GM12878 (cell line): ENCODE results near the gene POLR1A. TPM values are rescaled to one million over a fixed set of nuclear protein-coding genes. Genes with fewer than 3 reads are reported as not detected.

Source experiments
- ATAC-seq: fragments of 200-7000 bp; cut with Tn5 transposase; 3 replicates; pipeline ENCODE4 v1.9.1; 2020; ENCODE audit warnings: mild to moderate bottlenecking, moderate library complexity
- BruUV-seq: library from RNA; stranded (reverse); fragments of 400-500 nt; replicated peaks from 2 replicates; lab custom pipeline; 2021; lab: Mats Ljungman, UMichigan
- CTCF ChIA-PET: fragments of 300-600 bp; sonication (Branson Sonifier 250); formaldehyde crosslinking; extraction: SDS; loops from one replicate; lab custom pipeline; 2021; ENCODE audit warnings: inconsistent platforms; lab: Yijun Ruan, JAX
- POLR2A ChIA-PET: fragments of 350-600 bp; formaldehyde crosslinking; extraction: SDS; loops from one replicate; lab custom pipeline; 2021; ENCODE audit warnings: inconsistent platforms; lab: Charles Lee
- RAD21 ChIA-PET: fragments of 300-600 bp; sonication (Branson Sonifier 250); formaldehyde crosslinking; loops from one replicate; lab custom pipeline; 2023; ENCODE audit warnings: antibody characterized with exemption; ENCODE audit not compliant: unreplicated experiment; lab: Charles Lee
- SMC1A ChIA-PET: fragments of 300-600 bp; sonication (Branson Sonifier 250); formaldehyde crosslinking; loops from one replicate; lab custom pipeline; 2023; ENCODE audit not compliant: unreplicated experiment, uncharacterized antibody; lab: Charles Lee
- DNase-seq: peaks from one replicate; pipeline ENCODE4 v3.0.0-alpha.2; 2011; ENCODE audit warnings: low read depth, low spot score
- FAIRE-seq: peaks from 3 replicates; lab custom pipeline; 2011; peaks lifted over from hg19 to GRCh38; lab: Jason Lieb, UNC
- H2AFZ ChIP-seq: 2 replicates; pipeline ENCODE4 v1.6.0; 2011; ENCODE audit warnings: low read depth, low read length, control low read depth; ENCODE audit not compliant: control insufficient read depth
- H3K27ac ChIP-seq: 2 replicates; pipeline ENCODE4 v1.5.1; 2011; ENCODE audit warnings: control low read depth; ENCODE audit not compliant: control insufficient read depth, insufficient read depth
- H3K27me3 ChIP-seq, 2 experiments: replicated peaks in 1 of 2; 2 replicates each; pipeline versions ENCODE4 v1.6.0 to v1.6.1; 2011; ENCODE audit warnings: low read length in 1 of 2; ENCODE audit not compliant: control insufficient read depth in 2 of 2, insufficient read depth in 2 of 2
- H3K36me3 ChIP-seq, 2 experiments: 2 replicates each; pipeline ENCODE4 v1.5.1; 2011; ENCODE audit warnings: low read length in 1 of 2; ENCODE audit not compliant: control insufficient read depth in 2 of 2, insufficient read depth in 2 of 2
- H3K4me1 ChIP-seq: 2 replicates; pipeline ENCODE4 v1.6.1; 2011; ENCODE audit warnings: mild to moderate bottlenecking, low read length, moderate library complexity, mixed read lengths; ENCODE audit not compliant: control insufficient read depth, insufficient read depth
- H3K4me2 ChIP-seq: 2 replicates; pipeline ENCODE4 v1.6.0; 2011; ENCODE audit warnings: control low read depth; ENCODE audit not compliant: control insufficient read depth, insufficient read depth
- H3K4me3 ChIP-seq: fragments of 200-600 bp; sonication (generic); 2 replicates; pipeline ENCODE4 v1.5.1; 2016
- H3K79me2 ChIP-seq: 2 replicates; pipeline ENCODE4 v1.6.0; 2011; ENCODE audit warnings: low read length; ENCODE audit not compliant: control insufficient read depth, insufficient read depth
- H3K9ac ChIP-seq: 2 replicates; pipeline ENCODE4 v1.8.0; 2011; ENCODE audit warnings: low read length, control low read depth, mixed read lengths; ENCODE audit not compliant: control insufficient read depth, insufficient read depth
- H3K9me3 ChIP-seq: replicated peaks from 3 replicates; pipeline ENCODE4 v1.5.1; 2011; ENCODE audit warnings: mild to moderate bottlenecking, low read length; ENCODE audit not compliant: control insufficient read depth, insufficient read depth
- H4K20me1 ChIP-seq: 2 replicates; pipeline ENCODE4 v1.6.0; 2011; ENCODE audit not compliant: control insufficient read depth, insufficient read depth
- KDM1A ChIP-seq: fragments of 200-600 bp; sonication (generic); IDR thresholded peaks from 2 replicates; pipeline ENCODE4 v1.6.1; 2016; ENCODE audit warnings: borderline replicate concordance
- MTA3 ChIP-seq: IDR thresholded peaks from 2 replicates; pipeline ENCODE4 v1.6.1; 2012; ENCODE audit warnings: low read length, inconsistent platforms, borderline replicate concordance
- MYC ChIP-seq: IDR thresholded peaks from 2 replicates; pipeline ENCODE4 v1.6.1; 2011; ENCODE audit warnings: mild to moderate bottlenecking, low read length, moderate library complexity, inconsistent platforms; ENCODE audit not compliant: insufficient read depth, insufficient replicate concordance, insufficient read length, severe bottlenecking
- NR2C1 ChIP-seq: fragments of 450-650 bp; IDR thresholded peaks from 2 replicates; pipeline ENCODE4 v1.6.1; 2017; ENCODE audit warnings: antibody characterized with exemption, mild to moderate bottlenecking, moderate library complexity
- POLR2AphosphoS5 ChIP-seq: IDR thresholded peaks from 2 replicates; pipeline ENCODE4 v1.6.1; 2011; ENCODE audit warnings: mild to moderate bottlenecking, low read length, inconsistent platforms
- RCOR1 ChIP-seq: conservative IDR thresholded peaks from 2 replicates; pipeline ENCODE4 v1.6.1; 2012; ENCODE audit warnings: low read depth, low read length, improper control_type of control experiment
- ZSCAN29 ChIP-seq: fragments of 450-650 bp; IDR thresholded peaks from 2 replicates; pipeline ENCODE4 v1.6.1; 2017; ENCODE audit warnings: mild to moderate bottlenecking, moderate library complexity
- WGBS: methylation state at CpG from one replicate; pipeline ENCODE4 v1.1.6; 2016; ENCODE audit warnings: low lambda C conversion rate; ENCODE audit not compliant: insufficient replicate concordance, insufficient coverage; ENCODE audit errors: missing lambda C conversion rate; 5-methylcytosine and 5-hydroxymethylcytosine counted together
- in situ Hi-C: fragments of 300-500 bp; cut with MboI; formaldehyde crosslinking; loops from 9 replicates; pipeline ENCODE4 v1.14.3; 2018; ENCODE audit warnings: mixed read lengths
- intact Hi-C: fragments of 100-400 bp; cut with micrococcal nuclease; formaldehyde crosslinking; loops from one replicate; pipeline ENCODE4 v1.14.2; 2022; ENCODE audit not compliant: unreplicated experiment
- polyA plus RNA-seq, 11 experiments: library from polyadenylated mRNA; depleted of rRNA in 4 of 11; unstranded in 6 of 11; stranded (reverse) in 5 of 11; fragments of >200 nt; fragmentation: Nextera tagmentation in 4 of 11; fragmentation: Illumina TruSeq in 1 of 11; extraction: Ambion mirVana in 4 of 11; extraction: Trizol in 1 of 11; gene quantifications; 1 replicate in 1 of 11; 2 replicates in 10 of 11; pipeline versions ENCODE4 v1.2.1 to v1.2.3, GENCODE V29; 2011 to 2016; ENCODE audit warnings: inconsistent platforms in 2 of 11, missing spikeins in 2 of 11, low read depth in 1 of 11
- total RNA-seq, 4 experiments: library from RNA; depleted of rRNA in 3 of 4; stranded (reverse); fragments of >200 nt in 3 of 4; fragmentation: Illumina TruSeq in 1 of 4; extraction: Trizol in 1 of 4; gene quantifications; 2 replicates each; pipeline versions ENCODE4 v1.2.1 to v1.2.3, GENCODE V29; 2013 to 2021
- TF ChIP-seq, protein P1 (sequence below): fragments of 150-350 bp; IDR thresholded peaks from 2 replicates; pipeline ENCODE4 v1.6.1; 2016; ENCODE audit warnings: low read depth, low read length
- TF ChIP-seq, protein P2 (sequence below): fragments of 450-650 bp; IDR thresholded peaks from 2 replicates; pipeline ENCODE4 v1.6.1; 2016; ENCODE audit warnings: mild to moderate bottlenecking
- TF ChIP-seq, protein P3 (sequence below): IDR thresholded peaks from 2 replicates; pipeline ENCODE4 v1.6.1; 2011; ENCODE audit warnings: borderline replicate concordance, low read depth, mild to moderate bottlenecking, moderate library complexity, low read length; ENCODE audit not compliant: insufficient read depth, poor library complexity, severe bottlenecking
- TF ChIP-seq, protein P4 (sequence below): IDR thresholded peaks from 2 replicates; pipeline ENCODE4 v1.6.1; 2012; ENCODE audit warnings: low read length, inconsistent platforms

The POLR1A gene
- total and polyA plus RNA-seq, 10 of the 15 experiments (the other 5 are each of a cell fraction or from before 2014, with no cell fraction given): 2.1 to 53.9 (median 17.8) TPM

DNA sequence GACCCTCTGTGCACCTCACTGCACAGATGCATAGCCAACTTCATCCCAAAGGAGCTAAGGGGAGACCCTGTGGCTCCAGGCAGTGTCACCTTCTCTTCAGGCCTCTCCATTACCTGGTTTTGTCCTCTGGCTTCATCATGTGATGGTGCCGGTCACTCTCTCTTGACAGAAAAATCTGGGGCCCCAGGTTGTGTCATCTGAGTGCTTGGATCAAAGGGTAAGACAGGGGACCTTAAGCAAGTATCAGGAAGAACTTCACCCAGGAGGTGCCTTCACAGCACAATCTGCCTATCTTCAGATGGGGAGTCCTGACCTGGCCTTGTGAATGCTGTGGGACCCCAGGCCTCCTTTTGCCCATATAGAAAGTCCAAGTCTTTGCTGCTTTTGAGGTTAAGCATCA is 104.4 kb downstream of the POLR1A start (continued):
- TF ChIP-seq, protein P1, sequence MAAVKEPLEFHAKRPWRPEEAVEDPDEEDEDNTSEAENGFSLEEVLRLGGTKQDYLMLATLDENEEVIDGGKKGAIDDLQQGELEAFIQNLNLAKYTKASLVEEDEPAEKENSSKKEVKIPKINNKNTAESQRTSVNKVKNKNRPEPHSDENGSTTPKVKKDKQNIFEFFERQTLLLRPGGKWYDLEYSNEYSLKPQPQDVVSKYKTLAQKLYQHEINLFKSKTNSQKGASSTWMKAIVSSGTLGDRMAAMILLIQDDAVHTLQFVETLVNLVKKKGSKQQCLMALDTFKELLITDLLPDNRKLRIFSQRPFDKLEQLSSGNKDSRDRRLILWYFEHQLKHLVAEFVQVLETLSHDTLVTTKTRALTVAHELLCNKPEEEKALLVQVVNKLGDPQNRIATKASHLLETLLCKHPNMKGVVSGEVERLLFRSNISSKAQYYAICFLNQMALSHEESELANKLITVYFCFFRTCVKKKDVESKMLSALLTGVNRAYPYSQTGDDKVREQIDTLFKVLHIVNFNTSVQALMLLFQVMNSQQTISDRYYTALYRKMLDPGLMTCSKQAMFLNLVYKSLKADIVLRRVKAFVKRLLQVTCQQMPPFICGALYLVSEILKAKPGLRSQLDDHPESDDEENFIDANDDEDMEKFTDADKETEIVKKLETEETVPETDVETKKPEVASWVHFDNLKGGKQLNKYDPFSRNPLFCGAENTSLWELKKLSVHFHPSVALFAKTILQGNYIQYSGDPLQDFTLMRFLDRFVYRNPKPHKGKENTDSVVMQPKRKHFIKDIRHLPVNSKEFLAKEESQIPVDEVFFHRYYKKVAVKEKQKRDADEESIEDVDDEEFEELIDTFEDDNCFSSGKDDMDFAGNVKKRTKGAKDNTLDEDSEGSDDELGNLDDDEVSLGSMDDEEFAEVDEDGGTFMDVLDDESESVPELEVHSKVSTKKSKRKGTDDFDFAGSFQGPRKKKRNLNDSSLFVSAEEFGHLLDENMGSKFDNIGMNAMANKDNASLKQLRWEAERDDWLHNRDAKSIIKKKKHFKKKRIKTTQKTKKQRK: no peak
- TF ChIP-seq, protein P2, sequence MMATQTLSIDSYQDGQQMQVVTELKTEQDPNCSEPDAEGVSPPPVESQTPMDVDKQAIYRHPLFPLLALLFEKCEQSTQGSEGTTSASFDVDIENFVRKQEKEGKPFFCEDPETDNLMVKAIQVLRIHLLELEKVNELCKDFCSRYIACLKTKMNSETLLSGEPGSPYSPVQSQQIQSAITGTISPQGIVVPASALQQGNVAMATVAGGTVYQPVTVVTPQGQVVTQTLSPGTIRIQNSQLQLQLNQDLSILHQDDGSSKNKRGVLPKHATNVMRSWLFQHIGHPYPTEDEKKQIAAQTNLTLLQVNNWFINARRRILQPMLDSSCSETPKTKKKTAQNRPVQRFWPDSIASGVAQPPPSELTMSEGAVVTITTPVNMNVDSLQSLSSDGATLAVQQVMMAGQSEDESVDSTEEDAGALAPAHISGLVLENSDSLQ: no peak
- no peak for TF ChIP-seq KDM1A
- no peak for TF ChIP-seq ZSCAN29
- TF ChIP-seq NR2C1: no peak
- no peak for TF ChIP-seq POLR2AphosphoS5

DNA sequence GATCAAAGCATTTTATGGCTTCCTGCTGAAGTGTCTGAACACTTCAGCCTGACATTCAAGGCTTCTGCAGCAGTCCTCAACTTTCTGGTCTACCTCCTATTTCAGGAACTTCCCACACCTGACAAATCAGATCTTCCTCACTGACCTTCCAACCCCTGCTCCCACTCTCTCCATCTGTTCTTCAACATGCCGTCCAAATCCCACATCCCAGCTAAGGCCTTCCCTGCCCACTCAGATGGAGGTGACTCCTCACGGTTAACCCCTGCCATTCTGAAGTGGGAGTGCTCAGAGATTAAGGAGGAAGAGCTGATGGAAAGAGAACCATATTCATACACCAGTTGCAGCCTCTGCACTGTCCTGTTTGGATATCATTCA is 104.8 kb downstream of the POLR1A start:
- ChIA-PET SMC1A (interaction anchor here (1.5 to 3.3 kb wide), 2 partner anchors 22 to 35 kb away, joined by 11 to 20 read pairs; no protein-coding TSS in a partner anchor), CTCF (no interaction called here), RAD21 (interaction anchor here (8.8 to 9.0 kb wide), 2 partner anchors 19 to 113 kb away, joined by 132 to 150 read pairs; partner anchors contain the start of gene ST3GAL5), POLR2A (interaction anchor here (0.7 to 9.4 kb wide), 3 partner anchors 9 to 101 kb away, joined by 3 to 97 read pairs (median 5); no protein-coding TSS in a partner anchor)
- 92% methylated on average over 2 of the region's 2 CpGs for WGBS
- DNase-seq (no peak), ATAC-seq (no peak), FAIRE-seq (no peak)
- in situ Hi-C loops (no loop called here), intact Hi-C loops (no loop called here)
- Histone ChIP-seq H3K4me3 (no peak overlapping the region), H3K36me3 (no peaks in the 10 kb centered on the region), H4K20me1 (no peaks in the 10 kb centered on the region), H3K4me1 (peaks cover 46% of the 10 kb centered on the region), H3K27ac (no peak overlapping the region), H3K79me2 (no peaks in the 10 kb centered on the region), H2AFZ (no peak overlapping the region), H3K27me3 (no peaks in the 10 kb centered on the region), H3K9me3 (peaks cover 3% of the 10 kb centered on the region), H3K4me2 (no peak overlapping the region), H3K9ac (no peak overlapping the region)
- BruUV-seq: no TSS peak
- TF ChIP-seq MTA3: no peak
- TF ChIP-seq MYC: no peak
- TF ChIP-seq, protein P3, sequence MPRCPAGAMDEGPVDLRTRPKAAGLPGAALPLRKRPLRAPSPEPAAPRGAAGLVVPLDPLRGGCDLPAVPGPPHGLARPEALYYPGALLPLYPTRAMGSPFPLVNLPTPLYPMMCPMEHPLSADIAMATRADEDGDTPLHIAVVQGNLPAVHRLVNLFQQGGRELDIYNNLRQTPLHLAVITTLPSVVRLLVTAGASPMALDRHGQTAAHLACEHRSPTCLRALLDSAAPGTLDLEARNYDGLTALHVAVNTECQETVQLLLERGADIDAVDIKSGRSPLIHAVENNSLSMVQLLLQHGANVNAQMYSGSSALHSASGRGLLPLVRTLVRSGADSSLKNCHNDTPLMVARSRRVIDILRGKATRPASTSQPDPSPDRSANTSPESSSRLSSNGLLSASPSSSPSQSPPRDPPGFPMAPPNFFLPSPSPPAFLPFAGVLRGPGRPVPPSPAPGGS: no peak
- TF ChIP-seq, protein P4, sequence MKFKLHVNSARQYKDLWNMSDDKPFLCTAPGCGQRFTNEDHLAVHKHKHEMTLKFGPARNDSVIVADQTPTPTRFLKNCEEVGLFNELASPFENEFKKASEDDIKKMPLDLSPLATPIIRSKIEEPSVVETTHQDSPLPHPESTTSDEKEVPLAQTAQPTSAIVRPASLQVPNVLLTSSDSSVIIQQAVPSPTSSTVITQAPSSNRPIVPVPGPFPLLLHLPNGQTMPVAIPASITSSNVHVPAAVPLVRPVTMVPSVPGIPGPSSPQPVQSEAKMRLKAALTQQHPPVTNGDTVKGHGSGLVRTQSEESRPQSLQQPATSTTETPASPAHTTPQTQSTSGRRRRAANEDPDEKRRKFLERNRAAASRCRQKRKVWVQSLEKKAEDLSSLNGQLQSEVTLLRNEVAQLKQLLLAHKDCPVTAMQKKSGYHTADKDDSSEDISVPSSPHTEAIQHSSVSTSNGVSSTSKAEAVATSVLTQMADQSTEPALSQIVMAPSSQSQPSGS: no peak
- no peak for TF ChIP-seq RCOR1
